Testis (tissue), 3 donors: ENCODE measurements around the gene EEIG1. TPM values are rescaled to one million over a fixed set of nuclear protein-coding genes. Genes with fewer than 3 reads are reported as not detected.

Experiments
- DNase-seq: peaks from one replicate; pipeline ENCODE4 v3.0.0-alpha.2; 2019
- H3K27ac ChIP-seq, 2 donors: fragments of 200-600 bp; sonication (generic); one replicate each; pipeline ENCODE4 v1.5.1; 2019
- H3K27me3 ChIP-seq: fragments of 200-600 bp; sonication (generic); one replicate; pipeline ENCODE4 v1.5.1; 2019
- H3K36me3 ChIP-seq: fragments of 200-600 bp; sonication (generic); one replicate; pipeline ENCODE4 v1.5.1; 2017; ENCODE audit warnings: low read depth; ENCODE audit errors: missing control alignments
- H3K4me1 ChIP-seq: fragments of 200-600 bp; sonication (generic); one replicate; pipeline ENCODE4 v1.5.1; 2019
- H3K4me3 ChIP-seq, 2 donors: fragments of 200-600 bp; sonication (generic); one replicate each; pipeline ENCODE4 v1.5.1; 2017 to 2019
- H3K9me3 ChIP-seq: fragments of 200-600 bp; sonication (generic); one replicate; pipeline ENCODE4 v1.5.1; 2017
- POLR2A ChIP-seq: fragments of 450-650 bp; IDR thresholded peaks from one replicate; pipeline ENCODE4 v1.6.1; 2017; ENCODE audit warnings: antibody characterized with exemption, mild to moderate bottlenecking, moderate library complexity
- WGBS, 2 donors: methylation state at CpG; one replicate each; pipeline ENCODE4 v1.1.5; 2018; 5-methylcytosine and 5-hydroxymethylcytosine counted together
- intact Hi-C: fragments of 100-400 bp; cut with DNase I; formaldehyde crosslinking; loops from one replicate; pipeline ENCODE4 v1.15.1; 2023; ENCODE audit warnings: low total_unique reads
- polyA plus RNA-seq: library from polyadenylated mRNA; stranded (reverse); fragments of 350-450 nt; fragmentation: Illumina TruSeq; extraction: RNeasy Lipid Tissue Mini Kit (QIAGEN cat#74804); gene quantifications from one replicate; pipeline ENCODE4 v1.2.3, GENCODE V29; 2014; ENCODE audit warnings: low read depth, low replicate concordance; ENCODE audit not compliant: insufficient read depth
- total RNA-seq, 2 donors: library from RNA; depleted of rRNA; stranded (reverse); fragments of >200 nt; gene quantifications; one replicate each; pipeline ENCODE4 v1.2.3, GENCODE V29; 2016
- TF ChIP-seq, protein P1 (sequence below), 3 experiments: fragments of 450-650 bp in 2 of 3; fragments of 200-600 bp in 1 of 3; sonication (generic) in 1 of 3; IDR thresholded peaks; one replicate each; pipeline ENCODE4 v1.5.1; 2016 to 2019; ENCODE audit warnings: antibody characterized with exemption in 3 of 3, mild to moderate bottlenecking in 2 of 3, moderate library complexity in 1 of 3

EEIG1 gene
- total and polyA plus RNA-seq, 3 donors from 2014 or later, result 75.7 to 129 (median 119) TPM

DNA sequence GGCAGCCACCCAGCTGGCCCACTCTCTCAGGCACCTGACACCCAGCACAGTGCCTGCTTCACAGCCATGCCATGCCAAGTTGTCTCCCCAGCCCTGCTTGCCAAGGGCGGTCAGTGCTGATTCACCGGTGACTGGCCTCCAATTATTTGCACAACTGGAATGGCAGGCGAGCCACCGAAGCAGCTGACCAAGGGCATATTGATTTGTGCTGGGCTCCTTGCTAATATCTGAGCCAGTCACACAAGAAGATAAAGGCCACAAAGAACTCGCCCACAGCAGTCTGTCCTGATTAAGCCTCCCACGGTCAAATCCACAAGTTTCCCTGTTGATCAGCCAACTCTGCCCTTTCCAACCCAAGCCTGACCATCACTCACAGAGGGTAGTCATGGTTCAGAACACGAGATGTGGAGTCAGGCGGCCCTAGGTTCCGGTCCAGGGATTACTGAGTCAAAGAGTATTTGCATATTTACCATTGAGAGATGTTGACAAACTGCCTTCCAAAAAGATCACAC, 6.4 kb upstream of the EEIG1 start:
- no peak overlapping the region for H3K27ac ChIP-seq
- no peaks in the 10 kb centered on the region for H3K36me3 ChIP-seq
- peaks cover 10% of the 10 kb centered on the region for H3K4me1 ChIP-seq
- no peaks in the 10 kb centered on the region for H3K27me3 ChIP-seq
- TF ChIP-seq, protein P1, sequence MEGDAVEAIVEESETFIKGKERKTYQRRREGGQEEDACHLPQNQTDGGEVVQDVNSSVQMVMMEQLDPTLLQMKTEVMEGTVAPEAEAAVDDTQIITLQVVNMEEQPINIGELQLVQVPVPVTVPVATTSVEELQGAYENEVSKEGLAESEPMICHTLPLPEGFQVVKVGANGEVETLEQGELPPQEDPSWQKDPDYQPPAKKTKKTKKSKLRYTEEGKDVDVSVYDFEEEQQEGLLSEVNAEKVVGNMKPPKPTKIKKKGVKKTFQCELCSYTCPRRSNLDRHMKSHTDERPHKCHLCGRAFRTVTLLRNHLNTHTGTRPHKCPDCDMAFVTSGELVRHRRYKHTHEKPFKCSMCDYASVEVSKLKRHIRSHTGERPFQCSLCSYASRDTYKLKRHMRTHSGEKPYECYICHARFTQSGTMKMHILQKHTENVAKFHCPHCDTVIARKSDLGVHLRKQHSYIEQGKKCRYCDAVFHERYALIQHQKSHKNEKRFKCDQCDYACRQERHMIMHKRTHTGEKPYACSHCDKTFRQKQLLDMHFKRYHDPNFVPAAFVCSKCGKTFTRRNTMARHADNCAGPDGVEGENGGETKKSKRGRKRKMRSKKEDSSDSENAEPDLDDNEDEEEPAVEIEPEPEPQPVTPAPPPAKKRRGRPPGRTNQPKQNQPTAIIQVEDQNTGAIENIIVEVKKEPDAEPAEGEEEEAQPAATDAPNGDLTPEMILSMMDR (IDR thresholded peaks at IDR 0.05), result no peak
- no peak for TF ChIP-seq POLR2A
- no peak overlapping the region for H3K4me3 ChIP-seq
- intact Hi-C loops, result no loop called here
- no peak for DNase-seq
- 68 to 86% methylated on average over 5 to 9 of the region's 9 CpGs for WGBS, 2 donors
- H3K9me3 ChIP-seq, result no peaks in the 10 kb centered on the region

- intact Hi-C loops, result no loop called here
- Histone ChIP-seq H3K4me1 (peaks cover 20% of the 10 kb centered on the region), H3K27ac (no peak overlapping the region), H3K4me3 (no peak overlapping the region), H3K36me3 (no peaks in the 10 kb centered on the region), H3K27me3 (no peaks in the 10 kb centered on the region), H3K9me3 (no peaks in the 10 kb centered on the region)
- TF ChIP-seq, protein P1 (IDR thresholded peaks at IDR 0.05), result no peak
- TF ChIP-seq POLR2A, result no peak
- no peak for DNase-seq
- 87 to 95% methylated on average over 3 of the region's 3 CpGs for WGBS, 2 donors
Observed at GRCh38 chr9:127985011-127985410, 4.2 kb upstream of the EEIG1 start.

GRCh38 chr9:127983847-127984289, 3.1 kb upstream of the EEIG1 start:
- Histone ChIP-seq H3K27me3 (no peaks in the 10 kb centered on the region), H3K4me3 (no peak overlapping the region), H3K36me3 (no peaks in the 10 kb centered on the region), H3K4me1 (peaks cover 20% of the 10 kb centered on the region), H3K9me3 (no peaks in the 10 kb centered on the region), H3K27ac (no peak overlapping the region)
- no peak for DNase-seq
- 91 to 94% methylated on average over 9 of the region's 9 CpGs for WGBS, 2 donors
- TF ChIP-seq, protein P1 (IDR thresholded peaks at IDR 0.05), result no peak
- TF ChIP-seq POLR2A, result no peak
- intact Hi-C loops, result no loop called here

DNA sequence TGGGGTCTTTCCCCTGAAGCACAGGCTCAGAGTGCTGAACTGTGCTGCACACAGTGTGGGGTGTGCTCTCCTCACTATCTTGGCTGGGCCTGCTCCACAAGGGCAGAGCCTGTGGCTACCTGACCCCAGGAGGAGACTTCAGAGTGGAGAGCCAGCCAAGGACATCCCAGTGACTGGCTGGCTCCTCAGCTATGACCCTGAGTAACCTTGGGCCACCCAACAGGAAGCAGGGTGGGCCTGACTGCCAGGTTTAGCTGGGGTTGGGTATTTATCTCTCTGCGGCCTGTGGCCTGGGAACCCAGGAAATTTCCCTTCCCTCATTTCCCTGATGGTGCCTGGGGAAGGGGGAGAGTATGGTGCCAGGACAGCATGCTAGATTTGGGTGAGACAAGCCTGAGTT, 2.1 kb upstream of the EEIG1 start:
- no peaks in the 10 kb centered on the region for H3K27me3 ChIP-seq
- H3K4me1 ChIP-seq, result peaks cover 23% of the 10 kb centered on the region
- TF ChIP-seq POLR2A, result no peak
- TF ChIP-seq, protein P1 (IDR thresholded peaks at IDR 0.05), result no peak
- intact Hi-C loops, result no loop called here
- H3K36me3 ChIP-seq, result no peaks in the 10 kb centered on the region
- no peak overlapping the region for H3K4me3 ChIP-seq
- no peaks in the 10 kb centered on the region for H3K9me3 ChIP-seq
- DNase-seq, result no peak
- H3K27ac ChIP-seq, result no peak overlapping the region
- 50 to 100% methylated on average over 1 of the region's 1 CpG for WGBS, 2 donors

DNA sequence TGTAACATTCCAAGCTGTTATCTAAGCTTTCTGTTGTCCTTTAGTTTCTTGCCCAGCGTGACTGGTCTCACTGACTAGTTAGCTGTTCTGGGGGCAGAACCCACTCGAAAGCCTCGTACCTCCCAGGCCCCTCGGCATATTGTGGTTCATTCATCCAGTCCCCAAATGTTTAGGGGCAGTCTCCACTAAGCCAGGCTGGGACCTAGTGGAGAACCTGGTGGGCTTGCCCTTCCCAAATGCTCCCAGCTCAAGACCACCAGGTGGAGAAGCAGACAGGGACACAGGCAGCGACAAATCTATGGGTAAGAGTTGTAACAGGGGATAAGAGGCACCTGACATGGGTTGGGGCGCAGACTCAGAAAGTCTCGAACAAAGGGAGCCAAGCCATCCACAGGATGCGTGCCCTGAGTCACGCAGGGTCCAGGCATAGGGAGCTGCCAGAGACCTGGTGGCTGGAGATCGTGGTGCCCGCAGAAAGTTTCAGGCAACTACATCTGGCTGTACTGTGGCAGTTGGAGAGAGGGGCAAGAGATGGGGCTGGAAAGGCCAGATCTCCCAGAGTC, 851 bp upstream of the EEIG1 start:
- no peak for DNase-seq
- peak overlapping the region; percentile 56 to 88 for H3K4me3 ChIP-seq
- H3K9me3 ChIP-seq, result no peaks in the 10 kb centered on the region
- 43 to 45% methylated on average over 7 to 11 of the region's 11 CpGs for WGBS, 2 donors
- no peaks in the 10 kb centered on the region for H3K27me3 ChIP-seq
- H3K27ac ChIP-seq, result peak overlapping the region; percentile 81 to 92
- no peaks in the 10 kb centered on the region for H3K36me3 ChIP-seq
- intact Hi-C loops, result no loop called here
- H3K4me1 ChIP-seq, result peaks cover 29% of the 10 kb centered on the region
- TF ChIP-seq, protein P1 (IDR thresholded peaks at IDR 0.05), result no peak
- TF ChIP-seq POLR2A, result no peak
